Measurements from ENCODE around the gene KCNMA1.

Gene KCNMA1

DNA sequence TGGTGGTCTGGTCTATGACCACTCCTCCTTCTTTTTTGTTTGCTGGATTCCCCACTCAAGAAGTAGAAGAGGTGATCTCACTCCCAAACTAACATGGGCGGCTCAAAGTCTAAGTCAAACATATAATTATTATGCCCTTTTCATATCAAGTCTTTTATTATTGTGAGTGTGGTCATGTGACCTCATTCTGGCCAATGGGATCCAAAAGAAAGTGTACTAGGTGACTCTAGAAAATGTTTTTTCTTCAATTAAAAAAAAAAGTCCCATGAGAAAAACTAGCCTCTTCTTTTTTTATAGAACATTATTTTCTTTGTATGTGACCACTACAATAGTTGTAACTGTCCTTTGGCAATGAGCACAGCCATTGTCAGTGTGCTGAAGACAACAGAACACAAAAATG is 772.7 kb downstream of the KCNMA1 start:
- DNase-seq = no peak

DNA sequence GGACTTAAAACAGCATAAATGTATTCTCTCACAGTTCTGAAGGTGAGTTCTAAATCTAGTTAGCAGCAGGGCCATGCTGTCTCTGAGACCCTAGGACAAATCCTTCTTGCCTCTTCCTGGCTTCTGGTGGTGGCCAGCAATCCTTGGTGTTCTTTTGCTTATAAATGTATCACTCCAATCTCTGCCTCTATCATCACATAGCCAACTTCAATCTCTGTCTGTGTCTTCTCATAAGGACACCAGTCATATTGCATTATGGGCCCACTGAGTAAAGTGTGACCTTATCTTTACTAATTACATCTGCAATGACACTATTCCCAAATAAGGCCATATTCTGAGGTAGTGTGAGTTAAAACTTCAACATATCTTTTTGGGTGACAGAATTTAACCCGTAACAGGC is 778.9 kb downstream of the KCNMA1 start:
- no peak for DNase-seq

DNA sequence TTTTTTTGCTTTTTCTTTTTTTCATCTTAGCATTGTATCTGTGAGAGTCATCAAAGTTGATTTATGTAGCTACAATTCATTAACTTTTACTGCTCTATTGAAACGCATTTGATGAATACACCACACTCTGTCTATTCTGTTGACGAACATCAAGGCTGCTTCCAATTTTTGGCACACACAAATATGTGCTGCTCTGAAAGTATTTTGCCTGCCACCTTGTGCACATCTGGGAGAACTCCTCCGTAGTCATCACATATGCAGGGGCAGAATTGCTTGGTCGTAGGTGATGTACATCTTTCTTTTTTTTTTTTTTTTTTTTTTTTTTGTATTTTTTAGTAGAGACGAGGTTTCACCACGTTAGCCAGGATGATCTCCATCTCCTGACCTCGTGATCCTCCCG is 796.8 kb downstream of the KCNMA1 start:
- no peak for DNase-seq

DNA sequence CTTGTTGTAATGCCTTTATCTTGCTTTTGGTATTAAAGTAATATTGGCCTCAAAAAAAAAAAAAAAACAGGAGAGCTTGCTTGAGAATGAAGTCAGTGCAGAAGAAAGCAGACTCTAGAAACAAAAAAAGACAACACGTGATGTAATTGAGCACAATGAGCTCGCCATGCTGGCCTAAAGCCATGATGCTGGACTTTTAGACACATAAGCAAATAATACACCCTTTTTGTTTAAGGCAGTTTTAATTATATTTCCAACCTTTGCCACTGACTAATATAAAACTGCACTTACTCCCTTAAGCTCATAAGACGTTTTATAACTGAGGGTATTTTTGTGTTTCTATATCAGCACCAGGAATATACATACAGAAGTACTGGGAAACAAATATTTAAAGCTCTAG is 798.3 kb downstream of the KCNMA1 start:
- no peak for DNase-seq

DNA sequence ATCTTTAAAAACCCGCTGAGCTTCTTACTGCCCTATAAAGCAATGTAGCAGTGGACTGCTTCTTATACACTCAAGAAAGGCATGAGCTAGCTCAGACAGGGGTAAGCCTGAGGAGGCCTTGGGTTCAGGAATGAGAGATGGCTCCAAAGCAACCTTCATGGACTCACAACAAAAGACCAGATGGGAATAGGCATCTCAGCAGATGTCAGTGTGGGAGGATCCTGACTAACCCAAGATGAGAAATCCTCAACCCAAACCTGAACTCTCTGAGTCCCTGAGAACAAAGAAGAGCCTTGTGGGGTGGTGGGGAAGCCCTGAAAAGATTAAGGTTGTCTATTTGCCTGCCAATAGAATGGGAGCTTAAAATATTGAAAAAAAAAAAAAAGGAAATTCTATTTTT is 807.4 kb downstream of the KCNMA1 start:
- no peak for DNase-seq

DNA sequence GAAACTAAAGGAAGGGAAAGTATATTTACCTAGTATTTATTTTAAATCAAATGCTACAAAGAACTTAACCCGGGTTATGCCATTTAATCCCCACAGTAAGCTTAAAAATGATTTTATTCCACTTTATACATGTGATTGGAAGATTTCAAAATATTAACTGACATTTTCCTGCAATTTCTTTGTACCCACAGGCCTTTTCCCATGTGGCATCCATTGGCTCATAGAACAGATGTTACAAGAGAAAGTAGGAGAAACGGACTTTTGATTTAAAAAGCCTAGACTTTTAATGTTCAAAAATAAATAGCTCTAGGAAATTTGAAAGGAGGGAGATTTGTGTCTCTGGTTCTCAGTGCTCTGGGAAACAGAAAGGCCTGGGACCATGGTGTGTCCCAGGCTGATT is 807.9 kb downstream of the KCNMA1 start:
- no peak for DNase-seq
